ENCODE measurements around the gene ZNF638.
A peak's percentile ranks its signal among the peaks of the same experiment; 100 is the strongest.

The ZNF638 gene

GRCh38 chr2:71341645-71342044, 10.1 kb downstream of the ZNF638 start:
- in situ Hi-C loops (cut with HindIII; ENCODE audit: low sequenced_read_pairs): no loop called here
- DNase-seq (ENCODE audit: low read depth): no peak
- no peak for TF ChIP-seq CTCF (IDR thresholded peaks at IDR 0.05; ENCODE audit: low read depth, low read length, missing control alignments)
- no peak overlapping the region for H3K4me3 ChIP-seq (ENCODE audit: low read depth, low read length)

DNA sequence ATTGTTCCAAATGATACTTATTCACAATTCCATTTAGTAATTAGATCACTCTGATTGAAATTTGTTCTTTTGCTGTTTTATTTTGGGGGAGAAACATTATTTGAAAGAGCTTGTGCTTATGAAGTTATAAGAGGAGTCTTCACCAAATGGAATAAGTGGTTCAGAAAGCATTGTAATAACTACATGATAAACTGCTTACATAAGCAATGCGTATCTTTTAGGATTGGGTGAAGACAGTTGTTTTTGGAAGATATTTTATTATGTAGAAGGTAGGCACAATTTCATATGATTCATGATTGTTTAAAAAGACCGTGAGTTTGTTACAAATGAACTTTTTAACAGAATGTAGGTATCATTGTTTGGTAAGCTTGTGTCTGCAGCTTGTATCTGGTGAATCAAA, 14.5 kb downstream of the ZNF638 start:
- no peak overlapping the region for H3K4me3 ChIP-seq (ENCODE audit: low read depth, low read length)
- in situ Hi-C loops (cut with HindIII; ENCODE audit: low sequenced_read_pairs): no loop called here
- no peak for DNase-seq (ENCODE audit: low read depth)
- no peak for TF ChIP-seq CTCF (IDR thresholded peaks at IDR 0.05; ENCODE audit: low read depth, low read length, missing control alignments)

GRCh38 chr2:71347517-71347916, 15.9 kb downstream of the ZNF638 start:
- no peak overlapping the region for H3K4me3 ChIP-seq (ENCODE audit: low read depth, low read length)
- in situ Hi-C loops (cut with HindIII; ENCODE audit: low sequenced_read_pairs): no loop called here
- TF ChIP-seq CTCF (IDR thresholded peaks at IDR 0.05; ENCODE audit: low read depth, low read length, missing control alignments): no peak
- no peak for DNase-seq (ENCODE audit: low read depth)

GRCh38 chr2:71348302-71348701, 16.7 kb downstream of the ZNF638 start:
- no peak for TF ChIP-seq CTCF (IDR thresholded peaks at IDR 0.05; ENCODE audit: low read depth, low read length, missing control alignments)
- DNase-seq (ENCODE audit: low read depth): peak; percentile 53
- no peak overlapping the region for H3K4me3 ChIP-seq (ENCODE audit: low read depth, low read length)
- in situ Hi-C loops (cut with HindIII; ENCODE audit: low sequenced_read_pairs): no loop called here

GRCh38 chr2:71353248-71353647, 21.7 kb downstream of the ZNF638 start:
- DNase-seq (ENCODE audit: low read depth): no peak
- TF ChIP-seq CTCF (IDR thresholded peaks at IDR 0.05; ENCODE audit: low read depth, low read length, missing control alignments): no peak
- H3K4me3 ChIP-seq (ENCODE audit: low read depth, low read length): no peak overlapping the region
- in situ Hi-C loops (cut with HindIII; ENCODE audit: low sequenced_read_pairs): loop anchor here (5.0 kb wide), 3 partner anchors 41 to 79 kb away; no protein-coding TSS in a partner anchor

- no peak for DNase-seq (ENCODE audit: low read depth)
- no peak for TF ChIP-seq CTCF (IDR thresholded peaks at IDR 0.05; ENCODE audit: low read depth, low read length, missing control alignments)
- in situ Hi-C loops (cut with HindIII; ENCODE audit: low sequenced_read_pairs): no loop called here
- H3K4me3 ChIP-seq (ENCODE audit: low read depth, low read length): no peak overlapping the region
Measured at GRCh38 chr2:71358931-71359671, 27.5 kb downstream of the ZNF638 start.

Data from astrocyte of the cerebellum (primary cell).